ENCODE results near the gene RHEB. TPM values are rescaled to one million over a fixed set of nuclear protein-coding genes. Genes with fewer than 3 reads are reported as not detected.
A peak's percentile ranks its signal among the peaks of the same experiment; 100 is the strongest.

The RHEB gene
- total RNA-seq, 1 donor from 2014 or later, result 68.6 TPM

- H3K36me3 ChIP-seq, result no peaks in the 10 kb centered on the region
- H3K27ac ChIP-seq, result no peak overlapping the region
- intact Hi-C loops (cut with DNase I), result loop anchor here (10.0 kb wide), 1 partner anchor 262 kb away; the partner anchor contains the start of gene SMARCD3
- no peak for DNase-seq (ENCODE audit: low spot score in 2 of 2)
- TF ChIP-seq CTCF (IDR thresholded peaks at IDR 0.05), result no peak
- H3K4me3 ChIP-seq, result no peak overlapping the region
- no peaks in the 10 kb centered on the region for H3K9me3 ChIP-seq
- H3K4me1 ChIP-seq, result peaks cover 11 to 48% of the 10 kb centered on the region in 2 donors
- H3K27me3 ChIP-seq, result no peaks in the 10 kb centered on the region
Measured at GRCh38 chr7:151506901-151507382, 12.8 kb downstream of the RHEB start.

GRCh38 chr7:151505836-151506468 is 13.7 kb downstream of the RHEB start:
- Histone ChIP-seq H3K4me3 (no peak overlapping the region), H3K36me3 (no peaks in the 10 kb centered on the region), H3K9me3 (no peaks in the 10 kb centered on the region), H3K4me1 (peaks cover 11 to 48% of the 10 kb centered on the region in 2 donors), H3K27me3 (no peaks in the 10 kb centered on the region), H3K27ac (no peak overlapping the region)
- no peak for DNase-seq (ENCODE audit: low spot score in 2 of 2)
- intact Hi-C loops (cut with DNase I), result loop anchor here (2.0 to 10.0 kb wide), 2 partner anchors 13 to 261 kb away; partner anchors contain the start of genes RHEB and SMARCD3
- TF ChIP-seq CTCF (IDR thresholded peaks at IDR 0.05), result no peak

GRCh38 chr7:151505433-151505832 is 14.3 kb downstream of the RHEB start:
- Histone ChIP-seq H3K36me3 (no peaks in the 10 kb centered on the region), H3K27ac (no peak overlapping the region), H3K4me3 (no peak overlapping the region), H3K27me3 (no peaks in the 10 kb centered on the region), H3K4me1 (peaks cover 11 to 45% of the 10 kb centered on the region in 2 donors), H3K9me3 (no peaks in the 10 kb centered on the region)
- TF ChIP-seq CTCF (IDR thresholded peaks at IDR 0.05), result no peak
- no peak for DNase-seq (ENCODE audit: low spot score in 2 of 2)
- intact Hi-C loops (cut with DNase I), result loop anchor here (2.0 to 10.0 kb wide), 2 partner anchors 13 to 261 kb away; partner anchors contain the start of genes RHEB and SMARCD3

GRCh38 chr7:151504715-151505326 is 14.9 kb downstream of the RHEB start:
- H3K36me3 ChIP-seq, result no peaks in the 10 kb centered on the region
- peaks cover 8 to 39% of the 10 kb centered on the region in 2 donors for H3K4me1 ChIP-seq
- intact Hi-C loops (cut with DNase I), result loop anchor here (2.0 to 10.0 kb wide), 2 partner anchors 14 to 260 kb away; partner anchors contain the start of genes RHEB and SMARCD3
- peak overlapping the region in 1 of 2 donors; percentile 33 for H3K27ac ChIP-seq
- no peak for TF ChIP-seq CTCF (IDR thresholded peaks at IDR 0.05)
- H3K4me3 ChIP-seq, result no peak overlapping the region
- H3K9me3 ChIP-seq, result no peaks in the 10 kb centered on the region
- no peak for DNase-seq (ENCODE audit: low spot score in 2 of 2)
- H3K27me3 ChIP-seq, result no peaks in the 10 kb centered on the region

GRCh38 chr7:151503902-151504714 is 15.6 kb downstream of the RHEB start:
- Histone ChIP-seq H3K4me1 (peaks cover under 1 to 32% of the 10 kb centered on the region in 2 donors), H3K4me3 (no peak overlapping the region), H3K9me3 (no peaks in the 10 kb centered on the region), H3K27me3 (no peaks in the 10 kb centered on the region), H3K27ac (peak overlapping the region in 1 of 2 donors; percentile 33), H3K36me3 (no peaks in the 10 kb centered on the region)
- intact Hi-C loops (cut with DNase I), result loop anchor here (2.0 to 10.0 kb wide), 2 partner anchors 15 to 259 kb away; partner anchors contain the start of genes RHEB and SMARCD3
- TF ChIP-seq CTCF (IDR thresholded peaks at IDR 0.05), result no peak
- peak; percentile 15 to 83 for DNase-seq (ENCODE audit: low spot score in 2 of 2)
